GM19397 (cell line): ENCODE data around the gene NXPE4.
"Not testable (repeated sequence)": the region's sequence is repeated elsewhere in the genome, so short reads cannot be mapped to it uniquely, and the experiment has no call there.

Experiments used
- ATAC-seq: cut with Tn5 transposase; IDR thresholded peaks from one replicate; pipeline ENCODE4 v1.9.1; 2021; ENCODE audit warnings: mild to moderate bottlenecking, moderate library complexity; ENCODE audit not compliant: unreplicated experiment

The NXPE4 gene

DNA sequence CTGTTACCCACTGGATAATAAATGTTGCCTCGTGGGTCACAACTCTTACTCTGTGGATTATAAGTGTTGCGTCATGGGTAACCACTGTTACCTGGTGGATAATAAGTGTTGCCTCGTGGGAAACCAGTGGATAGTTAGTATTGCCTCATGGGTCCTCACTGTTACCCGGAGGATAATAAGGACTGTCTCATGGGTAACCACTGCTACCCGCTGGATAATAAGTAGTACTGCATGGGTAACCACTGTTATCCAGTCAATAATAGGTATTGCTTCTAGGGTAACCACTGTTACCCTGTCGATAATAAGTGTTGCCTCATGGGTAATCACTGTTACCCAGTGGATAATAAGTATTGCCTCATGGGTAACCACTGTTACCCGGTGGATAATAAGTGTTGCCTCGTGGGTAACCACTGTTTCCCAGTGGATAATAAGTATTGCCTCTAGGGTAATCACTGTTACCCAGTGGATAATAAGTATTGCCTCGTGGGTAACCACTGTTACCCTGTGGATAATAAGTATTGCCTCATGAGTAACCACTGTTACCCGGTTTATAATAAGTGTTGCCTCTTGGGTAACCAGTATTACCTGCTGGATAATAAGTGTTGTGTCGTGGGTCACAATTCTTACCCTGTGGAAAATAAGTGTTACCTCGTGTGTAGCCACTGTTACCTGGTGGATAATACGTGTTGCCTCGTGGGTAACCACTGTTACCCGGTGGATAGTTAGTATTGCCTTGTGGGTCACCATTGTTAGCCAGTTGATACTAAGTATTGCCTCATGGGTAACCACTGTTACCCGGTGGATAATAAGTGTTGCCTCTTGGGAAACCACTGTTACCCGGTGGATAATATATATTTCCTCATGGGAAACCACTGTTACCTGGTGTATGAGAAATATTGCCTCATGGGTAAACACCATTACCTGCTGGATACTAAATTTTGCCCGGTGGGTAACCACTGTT lies 15.7 kb upstream of the NXPE4 start:
- no peak for ATAC-seq

- ATAC-seq, result no peak
These were observed 15.0 kb upstream of the NXPE4 start for GRCh38 chr11:114610550-114610949.

- no peak for ATAC-seq
These were observed 13.8 kb upstream of the NXPE4 start for GRCh38 chr11:114609429-114609828.

- ATAC-seq, result not testable (repeated sequence)
These were observed 13.0 kb upstream of the NXPE4 start for GRCh38 chr11:114608605-114609004.

GRCh38 chr11:114607753-114608459 lies 12.3 kb upstream of the NXPE4 start:
- ATAC-seq, result no peak

DNA sequence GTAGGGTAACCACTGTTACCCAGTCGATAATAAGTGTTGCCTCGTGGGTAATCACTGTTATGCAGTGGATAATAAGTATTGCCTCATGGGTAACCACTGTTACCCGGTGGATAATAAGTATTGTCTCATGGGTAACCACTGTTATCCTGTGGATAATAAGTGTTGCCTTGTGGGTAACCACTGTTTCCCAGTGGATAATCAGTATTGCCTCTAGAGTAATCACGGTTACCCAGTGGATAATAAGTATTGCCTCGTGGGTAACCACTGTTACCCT lies 11.2 kb upstream of the NXPE4 start:
- not testable (repeated sequence) for ATAC-seq

GRCh38 chr11:114606003-114606801 lies 10.6 kb upstream of the NXPE4 start:
- no peak for ATAC-seq

DNA sequence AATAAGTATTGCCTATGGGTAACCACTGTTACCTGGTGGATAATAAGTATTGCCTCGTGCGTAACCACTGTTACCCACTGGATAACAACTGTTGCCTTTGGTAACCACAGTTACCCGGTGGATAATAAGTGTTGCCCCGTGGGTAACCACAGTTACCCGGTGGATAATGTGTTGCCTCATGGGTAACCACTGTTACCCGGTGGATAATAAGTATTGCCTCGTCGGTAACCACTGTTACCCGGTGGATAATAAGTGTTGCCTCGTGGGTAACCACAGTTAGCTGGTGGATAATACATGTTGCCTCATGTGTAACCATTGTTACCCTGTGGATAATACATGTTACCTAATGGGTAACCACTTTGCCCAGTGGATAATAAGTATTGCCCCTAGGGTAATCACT lies 9.8 kb upstream of the NXPE4 start:
- no peak for ATAC-seq

GRCh38 chr11:114604886-114605285 lies 9.3 kb upstream of the NXPE4 start:
- ATAC-seq, result no peak

- ATAC-seq, result no peak
These were observed 8.7 kb upstream of the NXPE4 start for GRCh38 chr11:114604179-114604813.

- not testable (repeated sequence) for ATAC-seq
These were observed 7.6 kb upstream of the NXPE4 start for GRCh38 chr11:114603151-114603550.

GRCh38 chr11:114598461-114598860 lies 2.9 kb upstream of the NXPE4 start:
- no peak for ATAC-seq

DNA sequence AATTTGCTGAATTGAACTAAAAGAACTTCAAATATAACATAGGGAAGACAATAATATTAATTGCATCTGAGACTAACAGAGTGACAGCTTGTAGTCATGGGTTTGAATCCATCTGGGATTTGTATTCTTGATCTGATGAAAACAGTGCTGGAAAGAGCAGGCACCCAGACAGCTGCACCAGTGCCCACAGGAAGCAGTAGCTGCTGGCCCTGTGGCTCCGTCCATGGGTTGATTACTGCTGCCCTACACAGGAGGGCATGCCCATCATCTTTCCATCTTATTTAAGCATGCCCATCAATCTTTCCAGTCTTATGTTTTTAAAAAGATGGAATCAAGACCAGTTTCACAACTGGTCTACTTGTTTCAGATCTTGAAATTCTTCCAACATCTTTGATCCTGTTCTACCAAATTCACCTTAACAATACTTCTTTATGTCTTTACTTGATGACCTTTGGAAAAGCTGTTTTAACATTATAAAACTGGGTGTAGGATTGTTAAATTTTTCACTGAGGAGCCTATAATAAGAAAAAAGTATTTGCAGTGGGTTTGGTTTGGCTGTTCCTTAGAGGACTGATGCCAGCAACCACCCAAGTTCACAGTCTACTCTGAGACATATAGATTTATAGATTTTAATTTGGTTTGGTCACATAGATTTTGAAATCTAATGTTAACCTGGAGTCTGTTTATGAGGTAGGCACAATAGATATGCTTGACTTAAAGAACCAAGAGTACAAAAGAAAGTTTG lies 761 bp upstream of the NXPE4 start:
- no peak for ATAC-seq

- no peak for ATAC-seq
These were observed 883 bp downstream of the NXPE4 start for GRCh38 chr11:114594703-114595102.

- no peak for ATAC-seq
These were observed 8.1 kb downstream of the NXPE4 start for GRCh38 chr11:114587398-114587953.

DNA sequence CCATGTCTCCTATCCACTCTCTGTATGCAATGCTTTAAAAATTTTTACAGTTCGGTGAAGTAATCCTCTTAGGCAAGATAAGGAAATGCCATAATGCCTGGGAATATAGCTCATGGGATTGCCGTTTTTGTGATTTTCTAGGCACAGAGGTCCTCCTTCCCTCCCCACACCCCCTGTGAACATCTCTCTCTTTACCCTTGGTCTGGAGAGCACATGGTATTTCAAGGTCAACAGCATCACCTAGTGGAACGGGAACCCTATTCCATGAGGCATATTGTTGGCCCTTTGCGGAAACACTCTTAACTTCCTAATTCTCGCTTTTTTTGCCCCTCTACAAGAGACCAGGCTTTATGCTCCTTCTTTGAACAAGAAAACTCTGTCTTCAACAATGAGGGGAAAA lies 8.8 kb downstream of the NXPE4 start:
- no peak for ATAC-seq

- no peak for ATAC-seq
These were observed 23.9 kb downstream of the NXPE4 start for GRCh38 chr11:114571712-114572111.

DNA sequence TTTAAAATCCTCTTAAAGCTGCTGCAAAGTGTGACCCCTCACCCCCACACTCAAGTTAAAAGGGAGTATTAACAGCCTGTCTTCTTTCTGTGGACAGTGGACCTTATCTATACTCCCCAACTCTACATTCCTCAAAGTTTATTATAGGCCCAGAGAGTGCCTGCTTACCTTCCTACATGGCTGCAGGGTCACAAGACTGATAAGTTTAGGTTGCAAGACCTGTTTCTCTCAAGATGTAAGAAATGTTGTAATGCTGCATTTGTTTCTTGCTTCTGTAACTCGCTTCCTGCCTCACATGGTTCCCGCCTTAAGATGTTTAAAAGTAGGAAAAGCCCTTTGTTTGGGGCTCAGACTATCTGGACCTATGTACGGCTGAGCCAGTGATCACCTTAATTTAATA lies 25.8 kb downstream of the NXPE4 start:
- no peak for ATAC-seq

GRCh38 chr11:114566276-114566675 lies 29.3 kb downstream of the NXPE4 start:
- no peak for ATAC-seq

GRCh38 chr11:114564831-114565230 lies 30.8 kb downstream of the NXPE4 start:
- no peak for ATAC-seq
